Transverse colon (tissue), 3 donors: ENCODE data around the gene CHID1.

Experiments
- CTCF ChIP-seq, 5 experiments: fragments of 200-600 bp in 3 of 5; fragments of 450-650 bp in 2 of 5; sonication (generic) in 3 of 5; IDR thresholded peaks; 1 replicate in 2 of 5; 2 replicates in 3 of 5; pipeline ENCODE4 v1.5.1; 2016 to 2017; ENCODE audit warnings: antibody characterized with exemption in 5 of 5, inconsistent platforms in 3 of 5, mild to moderate bottlenecking in 2 of 5, moderate library complexity in 1 of 5
- EP300 ChIP-seq: sonication (generic); formaldehyde crosslinking; IDR thresholded peaks from one replicate; pipeline ENCODE4 v1.6.1; 2017; ENCODE audit warnings: antibody characterized with exemption, low read depth

GRCh38 chr11:860234-861104, 50.1 kb downstream of the CHID1 start:
- TF ChIP-seq CTCF (IDR thresholded peaks at IDR 0.05) (no peak), EP300 (no peak)
